NCI-H187 treated with DMSO at 0.1 percent for 48 hours (cell line): ENCODE data around the gene CHST3.
A peak's percentile ranks its signal among the peaks of the same experiment; 100 is the strongest.
"Not testable (repeated sequence)": the region's sequence is repeated elsewhere in the genome, so short reads cannot be mapped to it uniquely, and the experiment has no call there.

Experiments
- DNase-seq: peaks from one replicate; lab custom pipeline; 2025; lab: John Stamatoyannopoulos, UW

Gene CHST3

GRCh38 chr10:72032409-72033162 is 68.4 kb downstream of the CHST3 start:
- DNase-seq = not testable (repeated sequence)

GRCh38 chr10:72034040-72034499 is 69.9 kb downstream of the CHST3 start:
- DNase-seq = no peak

GRCh38 chr10:72034761-72035160 is 70.6 kb downstream of the CHST3 start:
- DNase-seq = no peak

GRCh38 chr10:72035252-72035887 is 71.2 kb downstream of the CHST3 start:
- no peak for DNase-seq

- no peak for DNase-seq
Observed at GRCh38 chr10:72037266-72037665, 73.1 kb downstream of the CHST3 start.

GRCh38 chr10:72037811-72038210 is 73.6 kb downstream of the CHST3 start:
- no peak for DNase-seq

GRCh38 chr10:72038458-72039001 is 74.3 kb downstream of the CHST3 start:
- DNase-seq = no peak

- DNase-seq = no peak
Observed at GRCh38 chr10:72039377-72039776, 75.2 kb downstream of the CHST3 start.

- no peak for DNase-seq
Observed at GRCh38 chr10:72041491-72041890, 77.3 kb downstream of the CHST3 start.

GRCh38 chr10:72043016-72043834 is 79.0 kb downstream of the CHST3 start:
- no peak for DNase-seq

- DNase-seq = no peak
Observed at GRCh38 chr10:72044417-72045041, 80.3 kb downstream of the CHST3 start.

- DNase-seq = no peak
Observed at GRCh38 chr10:72045586-72045985, 81.4 kb downstream of the CHST3 start.

GRCh38 chr10:72048450-72049124 is 84.4 kb downstream of the CHST3 start:
- peak; percentile 33 for DNase-seq

- no peak for DNase-seq
Observed at GRCh38 chr10:72049472-72049871, 85.3 kb downstream of the CHST3 start.

GRCh38 chr10:72049969-72050781 is 86.0 kb downstream of the CHST3 start:
- no peak for DNase-seq

- DNase-seq = no peak
Observed at GRCh38 chr10:72050873-72051272, 86.7 kb downstream of the CHST3 start.

- DNase-seq = no peak
Observed at GRCh38 chr10:72053690-72054089, 89.5 kb downstream of the CHST3 start.

- DNase-seq = no peak
Observed at GRCh38 chr10:72056113-72056512, 91.9 kb downstream of the CHST3 start.

GRCh38 chr10:72056932-72057751 is 92.9 kb downstream of the CHST3 start:
- DNase-seq = no peak
